ENCODE data around the gene NCAPH2.

GRCh38 chr22:50523458-50523805 is 15.4 kb downstream of the NCAPH2 start:
- TF ChIP-seq POLR2A (IDR thresholded peaks at IDR 0.05) (no peak), CTCF (IDR thresholded peaks at IDR 0.05) (no peak)

All from uterus (tissue), 2 donors.